Breast epithelium (tissue), 4 donors: ENCODE measurements around the gene CDK18. TPM values are rescaled to one million over a fixed set of nuclear protein-coding genes. Genes with fewer than 3 reads are reported as not detected.
A peak's percentile ranks its signal among the peaks of the same experiment; 100 is the strongest.

Experiments used
- DNase-seq, 2 donors: peaks; one replicate each; pipeline ENCODE4 v3.0.0-alpha.2; 2019; ENCODE audit warnings: low spot score in 2 of 2
- H3K27ac ChIP-seq, 2 donors: fragments of 200-600 bp; sonication (generic) in 1 of 2; one replicate each; pipeline ENCODE4 v1.5.1; 2016 to 2019; ENCODE audit warnings: mild to moderate bottlenecking in 1 of 2
- H3K27me3 ChIP-seq, 2 donors: fragments of 200-600 bp; sonication (generic) in 1 of 2; one replicate each; pipeline versions ENCODE4 v1.5.1 to v1.6.0; 2017 to 2019; ENCODE audit warnings: control low read depth in 1 of 2, mild to moderate bottlenecking in 1 of 2
- H3K36me3 ChIP-seq: fragments of 200-600 bp; one replicate; pipeline ENCODE4 v1.5.1; 2019
- H3K4me1 ChIP-seq, 2 donors: fragments of 200-600 bp; sonication (generic); one replicate each; pipeline ENCODE4 v1.5.1; 2016 to 2019; ENCODE audit warnings: control low read depth in 1 of 2
- H3K4me3 ChIP-seq, 3 donors: fragments of 200-600 bp; sonication (generic); 1 replicate in 2 of 3; 2 replicates in 1 of 3; pipeline ENCODE4 v1.5.1; 2016 to 2019; ENCODE audit warnings: mild to moderate bottlenecking in 3 of 3, moderate library complexity in 2 of 3
- H3K9me3 ChIP-seq, 2 donors: fragments of 200-600 bp; sonication (generic) in 1 of 2; one replicate each; pipeline ENCODE4 v1.5.1; 2016 to 2019; ENCODE audit warnings: control low read depth in 1 of 2
- POLR2A ChIP-seq: fragments of 450-650 bp; IDR thresholded peaks from one replicate; pipeline ENCODE4 v1.6.1; 2016; ENCODE audit warnings: antibody characterized with exemption, mild to moderate bottlenecking, moderate library complexity
- POLR2AphosphoS5 ChIP-seq, 3 donors: sonication (generic); formaldehyde crosslinking; IDR thresholded peaks; one replicate each; pipeline ENCODE4 v1.6.1; 2017; ENCODE audit warnings: antibody characterized with exemption in 3 of 3
- intact Hi-C: fragments of 100-400 bp; cut with DNase I; formaldehyde crosslinking; loops from one replicate; pipeline ENCODE4 v1.15.1; 2023; ENCODE audit warnings: low total_unique reads
- total RNA-seq, 3 donors: library from RNA; depleted of rRNA; stranded (reverse); fragments of >200 nt; gene quantifications; one replicate each; pipeline ENCODE4 v1.1.0, GENCODE V29; 2016
- TF ChIP-seq, protein P1 (sequence below), 3 donors: fragments of 450-650 bp; IDR thresholded peaks; one replicate each; pipeline ENCODE4 v1.5.1; 2016 to 2017; ENCODE audit warnings: antibody characterized with exemption in 3 of 3, mild to moderate bottlenecking in 3 of 3, moderate library complexity in 3 of 3

The CDK18 gene
- total RNA-seq, 3 donors from 2014 or later, result 1.4 to 12.3 (median 9.2) TPM

DNA sequence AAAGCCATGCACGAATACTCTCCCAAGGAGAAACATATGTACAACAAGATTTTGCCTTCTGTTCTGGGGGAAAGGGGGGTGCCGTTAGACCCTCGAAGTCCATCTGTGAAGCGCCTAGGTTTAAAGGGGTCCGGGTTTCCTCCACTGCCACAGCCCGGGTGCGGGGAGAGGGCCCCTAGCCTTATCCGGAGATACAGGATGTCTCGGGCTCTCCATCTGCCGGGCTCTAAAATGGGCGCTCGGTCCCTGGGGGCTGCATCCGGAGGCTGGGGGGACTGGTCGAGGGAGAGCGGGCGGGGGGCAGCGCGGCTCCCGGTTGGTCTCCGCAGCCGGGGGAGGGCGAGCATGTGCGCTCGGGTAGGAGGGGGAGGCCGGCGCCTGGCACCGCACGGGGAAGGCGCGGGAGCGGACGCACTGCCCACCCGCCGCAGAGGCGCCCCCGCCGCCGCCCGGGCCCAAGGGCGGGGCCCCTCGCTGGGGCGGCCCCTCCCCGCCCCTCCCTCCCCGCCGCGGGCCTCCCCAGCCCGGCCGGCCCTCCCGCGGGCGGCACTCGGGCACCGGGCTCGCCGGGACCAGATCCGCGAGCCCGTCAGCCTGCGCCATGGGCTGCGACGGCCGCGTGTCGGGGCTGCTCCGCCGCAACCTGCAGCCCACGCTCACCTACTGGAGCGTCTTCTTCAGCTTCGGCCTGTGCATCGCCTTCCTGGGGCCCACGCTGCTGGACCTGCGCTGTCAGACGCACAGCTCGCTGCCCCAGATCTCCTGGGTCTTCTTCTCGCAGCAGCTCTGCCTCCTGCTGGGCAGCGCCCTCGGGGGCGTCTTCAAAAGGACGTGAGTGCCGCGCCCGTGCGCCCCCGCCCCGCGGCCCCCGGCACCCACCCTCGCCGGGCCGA lies 64.2 kb downstream of the CDK18 start:
- DNase-seq, result no peak
- H3K4me3 ChIP-seq, result peak overlapping the region; percentile 26 to 61 (median 53)
- no peaks in the 10 kb centered on the region for H3K4me1 ChIP-seq
- intact Hi-C loops, result no loop called here
- H3K36me3 ChIP-seq, result no peaks in the 10 kb centered on the region
- TF ChIP-seq POLR2A (no peak), POLR2AphosphoS5 (IDR thresholded peaks at IDR 0.05) (no peak)
- TF ChIP-seq, protein P1, sequence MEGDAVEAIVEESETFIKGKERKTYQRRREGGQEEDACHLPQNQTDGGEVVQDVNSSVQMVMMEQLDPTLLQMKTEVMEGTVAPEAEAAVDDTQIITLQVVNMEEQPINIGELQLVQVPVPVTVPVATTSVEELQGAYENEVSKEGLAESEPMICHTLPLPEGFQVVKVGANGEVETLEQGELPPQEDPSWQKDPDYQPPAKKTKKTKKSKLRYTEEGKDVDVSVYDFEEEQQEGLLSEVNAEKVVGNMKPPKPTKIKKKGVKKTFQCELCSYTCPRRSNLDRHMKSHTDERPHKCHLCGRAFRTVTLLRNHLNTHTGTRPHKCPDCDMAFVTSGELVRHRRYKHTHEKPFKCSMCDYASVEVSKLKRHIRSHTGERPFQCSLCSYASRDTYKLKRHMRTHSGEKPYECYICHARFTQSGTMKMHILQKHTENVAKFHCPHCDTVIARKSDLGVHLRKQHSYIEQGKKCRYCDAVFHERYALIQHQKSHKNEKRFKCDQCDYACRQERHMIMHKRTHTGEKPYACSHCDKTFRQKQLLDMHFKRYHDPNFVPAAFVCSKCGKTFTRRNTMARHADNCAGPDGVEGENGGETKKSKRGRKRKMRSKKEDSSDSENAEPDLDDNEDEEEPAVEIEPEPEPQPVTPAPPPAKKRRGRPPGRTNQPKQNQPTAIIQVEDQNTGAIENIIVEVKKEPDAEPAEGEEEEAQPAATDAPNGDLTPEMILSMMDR (IDR thresholded peaks at IDR 0.05), result no peak
- no peaks in the 10 kb centered on the region for H3K9me3 ChIP-seq
- H3K27me3 ChIP-seq, result peaks cover 0 to 7% of the 10 kb centered on the region in 2 donors
- no peak overlapping the region for H3K27ac ChIP-seq

DNA sequence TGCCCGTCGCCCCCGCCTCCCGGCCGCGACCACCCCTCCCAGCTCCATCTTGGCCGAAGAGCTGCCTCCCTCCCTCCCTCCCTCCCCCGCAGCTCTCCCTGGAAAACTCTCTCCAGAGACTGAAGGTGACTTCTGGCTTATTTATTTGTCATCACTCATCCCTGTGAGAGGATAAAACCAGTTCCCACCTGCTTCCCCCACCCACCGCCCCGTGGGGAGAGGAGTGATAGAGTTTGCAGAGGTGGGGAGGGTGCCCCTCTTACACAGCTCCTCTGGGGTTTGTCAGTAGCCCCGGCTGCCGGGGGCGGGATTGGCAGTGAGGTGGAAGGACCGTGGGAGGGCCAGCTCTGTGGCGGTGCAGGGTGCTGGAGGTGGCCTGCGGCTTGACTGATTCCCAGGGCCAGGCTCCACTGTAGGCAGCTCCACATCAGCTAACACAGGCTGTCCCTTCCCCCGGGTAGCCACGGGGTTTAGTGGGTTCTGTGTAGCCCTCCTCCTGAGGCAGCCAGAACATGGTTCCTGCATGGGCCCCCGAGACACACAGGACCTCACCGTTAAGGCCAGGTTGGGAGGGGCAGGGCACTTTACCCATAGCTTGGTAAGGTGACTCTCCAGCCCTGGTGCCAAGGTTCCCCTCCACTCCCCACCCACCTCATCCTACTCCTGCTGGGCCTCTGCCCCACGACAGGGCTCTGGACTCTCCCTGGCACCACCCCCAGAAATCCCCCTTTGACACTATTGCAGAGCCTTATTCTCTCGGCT lies 65.1 kb downstream of the CDK18 start:
- no peak for DNase-seq
- TF ChIP-seq, protein P1 (IDR thresholded peaks at IDR 0.05), result no peak
- no peak for TF ChIP-seq POLR2AphosphoS5 (IDR thresholded peaks at IDR 0.05)
- Histone ChIP-seq H3K9me3 (no peaks in the 10 kb centered on the region), H3K4me3 (peak overlapping the region in 2 of 3 donors; percentile 53 to 61), H3K36me3 (no peaks in the 10 kb centered on the region), H3K4me1 (no peaks in the 10 kb centered on the region), H3K27me3 (peaks cover 0 to 7% of the 10 kb centered on the region in 2 donors), H3K27ac (no peak overlapping the region)
- intact Hi-C loops, result no loop called here

DNA sequence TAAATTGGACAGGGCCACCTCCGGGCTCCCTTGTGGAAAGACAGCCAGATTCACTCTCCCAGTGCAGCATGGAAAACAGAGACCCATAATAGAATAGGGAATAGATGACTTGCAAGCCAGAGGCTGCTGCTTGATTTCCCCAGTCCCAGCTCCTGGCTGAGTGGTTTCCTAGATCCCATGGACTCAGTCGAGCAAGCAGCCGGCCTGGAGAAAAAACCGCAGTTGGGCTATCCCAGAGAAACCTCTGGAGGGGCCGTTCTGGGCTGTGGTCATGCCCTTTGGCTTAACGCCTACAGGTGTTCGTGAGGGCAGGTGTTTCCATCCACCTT lies 65.7 kb downstream of the CDK18 start:
- Histone ChIP-seq H3K9me3 (no peaks in the 10 kb centered on the region), H3K4me3 (no peak overlapping the region), H3K36me3 (no peaks in the 10 kb centered on the region), H3K27ac (no peak overlapping the region), H3K27me3 (peaks cover 0 to 7% of the 10 kb centered on the region in 2 donors), H3K4me1 (no peaks in the 10 kb centered on the region)
- no peak for TF ChIP-seq POLR2AphosphoS5 (IDR thresholded peaks at IDR 0.05)
- TF ChIP-seq, protein P1 (IDR thresholded peaks at IDR 0.05), result no peak
- TF ChIP-seq POLR2A, result no peak
- no peak for DNase-seq
- intact Hi-C loops, result no loop called here

DNA sequence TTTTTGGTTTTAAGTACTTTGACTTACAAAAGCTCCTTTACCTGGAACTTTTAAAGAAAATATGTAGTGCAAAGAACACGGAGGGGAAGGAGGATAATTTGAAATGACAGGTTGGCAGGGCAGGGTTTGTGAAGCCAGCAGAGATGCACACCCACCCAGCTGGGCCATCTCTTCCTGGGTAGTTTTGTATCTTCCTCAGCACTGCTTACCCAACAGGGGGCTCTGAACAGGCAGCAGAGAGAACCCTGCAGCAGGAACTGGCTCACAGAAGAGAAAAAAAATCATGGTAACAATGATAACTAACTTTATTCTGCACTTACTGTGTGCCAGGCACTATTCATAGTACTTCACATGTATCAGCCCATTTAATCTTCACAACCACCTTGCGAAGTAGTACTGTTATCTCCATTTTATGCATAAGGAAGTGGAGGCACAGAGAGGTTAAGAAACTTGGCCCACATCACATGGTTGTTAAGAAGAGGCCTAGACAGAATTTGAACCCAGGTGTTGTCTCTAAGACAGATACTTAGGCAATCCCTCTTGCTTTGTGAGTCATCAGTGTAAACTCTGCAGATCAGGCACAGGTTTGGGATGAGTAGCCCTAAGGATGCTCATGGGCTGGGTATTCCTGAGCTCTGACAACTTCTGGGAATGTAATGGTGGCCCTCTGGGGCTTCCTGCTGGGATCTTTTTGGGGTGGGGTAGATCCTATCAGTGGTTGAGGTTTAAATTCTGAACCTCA lies 66.5 kb downstream of the CDK18 start:
- H3K27me3 ChIP-seq, result peaks cover 0 to 7% of the 10 kb centered on the region in 2 donors
- intact Hi-C loops, result no loop called here

More for the DNA sequence above, 66.5 kb downstream of the CDK18 start:
- H3K27ac ChIP-seq, result no peak overlapping the region
- no peaks in the 10 kb centered on the region for H3K36me3 ChIP-seq
- TF ChIP-seq POLR2A, result no peak
- no peak for TF ChIP-seq POLR2AphosphoS5 (IDR thresholded peaks at IDR 0.05)
- TF ChIP-seq, protein P1 (IDR thresholded peaks at IDR 0.05), result no peak
- DNase-seq, result no peak
- H3K4me3 ChIP-seq, result no peak overlapping the region
- no peaks in the 10 kb centered on the region for H3K9me3 ChIP-seq
- no peaks in the 10 kb centered on the region for H3K4me1 ChIP-seq
